GM21528 (cell line): ENCODE results near the gene ACSS2.

Experiments
- ATAC-seq: cut with Tn5 transposase; IDR thresholded peaks from one replicate; pipeline ENCODE4 v1.9.1; 2021; ENCODE audit warnings: mild to moderate bottlenecking, moderate library complexity; ENCODE audit not compliant: unreplicated experiment, low FRiP score

ACSS2 gene

GRCh38 chr20:34971561-34972235, 95.3 kb downstream of the ACSS2 start:
- ATAC-seq = no peak

- no peak for ATAC-seq
Measured at GRCh38 chr20:34974246-34974645, 97.8 kb downstream of the ACSS2 start.

GRCh38 chr20:34976286-34976685, 99.9 kb downstream of the ACSS2 start:
- ATAC-seq = no peak
